KMS-11 (cell line): Measurements from ENCODE around the gene DDAH2.
A peak's percentile ranks its signal among the peaks of the same experiment; 100 is the strongest.

Source experiments
- H2AFZ ChIP-seq: fragments of 200-600 bp; sonication (generic); 2 replicates; pipeline ENCODE4 v1.6.1; 2016; ENCODE audit warnings: antibody characterized with exemption, mixed run types, low read depth
- H3K27ac ChIP-seq: fragments of 200-600 bp; sonication (generic); 2 replicates; pipeline ENCODE4 v1.6.1; 2016; ENCODE audit warnings: mild to moderate bottlenecking, mixed run types
- H3K27me3 ChIP-seq: fragments of 200-600 bp; sonication (generic); 2 replicates; pipeline ENCODE4 v1.6.1; 2017; ENCODE audit warnings: mild to moderate bottlenecking, low read depth, mixed run types, moderate library complexity; ENCODE audit not compliant: insufficient read depth
- H3K36me3 ChIP-seq: fragments of 200-600 bp; sonication (generic); 2 replicates; pipeline ENCODE4 v1.6.1; 2017; ENCODE audit warnings: mild to moderate bottlenecking, mixed run types; ENCODE audit not compliant: insufficient read depth
- H3K4me1 ChIP-seq: fragments of 200-600 bp; sonication (generic); 2 replicates; pipeline ENCODE4 v1.6.1; 2016; ENCODE audit warnings: mild to moderate bottlenecking, low read depth, mixed run types; ENCODE audit not compliant: poor library complexity, severe bottlenecking
- H3K4me2 ChIP-seq: fragments of 200-600 bp; sonication (generic); 2 replicates; pipeline ENCODE4 v1.7.0; 2016; ENCODE audit warnings: mild to moderate bottlenecking, mixed run types
- H3K4me3 ChIP-seq: fragments of 200-600 bp; sonication (generic); IDR thresholded peaks from 2 replicates; pipeline ENCODE4 v1.6.1; 2017; ENCODE audit warnings: low read depth, low read length, mixed read lengths; ENCODE audit not compliant: insufficient read depth
- H3K79me2 ChIP-seq: fragments of 200-600 bp; sonication (generic); 2 replicates; pipeline ENCODE4 v1.6.1; 2016; ENCODE audit warnings: low read depth, mixed run types; ENCODE audit not compliant: insufficient read depth
- H3K9ac ChIP-seq: fragments of 200-600 bp; sonication (generic); 2 replicates; pipeline ENCODE4 v1.6.1; 2016; ENCODE audit warnings: mild to moderate bottlenecking, mixed run types
- H4K20me1 ChIP-seq: fragments of 200-600 bp; sonication (generic); 2 replicates; pipeline ENCODE4 v1.6.1; 2016; ENCODE audit warnings: mild to moderate bottlenecking, mixed run types; ENCODE audit not compliant: insufficient read depth
- TF ChIP-seq, protein P1 (sequence below): fragments of 200-600 bp; sonication (generic); conservative IDR thresholded peaks from 2 replicates; pipeline ENCODE4 v1.6.1; 2017; ENCODE audit warnings: low read depth, mild to moderate bottlenecking, antibody characterized with exemption, low read length, moderate library complexity, mixed read lengths

The DDAH2 gene

GRCh38 chr6:31715022-31715958 lies 13.8 kb downstream of the DDAH2 start, which contains the start of gene LY6G6D:
TSS of gene LY6G6D (plus strand) at chr6:31715348. CDS start at chr6:31715356, 8 bp downstream.
- H3K4me3 ChIP-seq: no peak within 1 kb of the TSS
- no peak within 1 kb of the TSS for H3K9ac ChIP-seq
- no peaks in the 10 kb centered on the region for H3K36me3 ChIP-seq
- H3K27me3 ChIP-seq: no peaks in the 10 kb centered on the region
- H3K79me2 ChIP-seq: no peaks in the 10 kb centered on the region
- H3K4me1 ChIP-seq: peaks cover 6% of the 10 kb centered on the region
- TF ChIP-seq, protein P1, sequence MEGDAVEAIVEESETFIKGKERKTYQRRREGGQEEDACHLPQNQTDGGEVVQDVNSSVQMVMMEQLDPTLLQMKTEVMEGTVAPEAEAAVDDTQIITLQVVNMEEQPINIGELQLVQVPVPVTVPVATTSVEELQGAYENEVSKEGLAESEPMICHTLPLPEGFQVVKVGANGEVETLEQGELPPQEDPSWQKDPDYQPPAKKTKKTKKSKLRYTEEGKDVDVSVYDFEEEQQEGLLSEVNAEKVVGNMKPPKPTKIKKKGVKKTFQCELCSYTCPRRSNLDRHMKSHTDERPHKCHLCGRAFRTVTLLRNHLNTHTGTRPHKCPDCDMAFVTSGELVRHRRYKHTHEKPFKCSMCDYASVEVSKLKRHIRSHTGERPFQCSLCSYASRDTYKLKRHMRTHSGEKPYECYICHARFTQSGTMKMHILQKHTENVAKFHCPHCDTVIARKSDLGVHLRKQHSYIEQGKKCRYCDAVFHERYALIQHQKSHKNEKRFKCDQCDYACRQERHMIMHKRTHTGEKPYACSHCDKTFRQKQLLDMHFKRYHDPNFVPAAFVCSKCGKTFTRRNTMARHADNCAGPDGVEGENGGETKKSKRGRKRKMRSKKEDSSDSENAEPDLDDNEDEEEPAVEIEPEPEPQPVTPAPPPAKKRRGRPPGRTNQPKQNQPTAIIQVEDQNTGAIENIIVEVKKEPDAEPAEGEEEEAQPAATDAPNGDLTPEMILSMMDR: no peak
- no peak within 1 kb of the TSS for H3K27ac ChIP-seq
- H4K20me1 ChIP-seq: no peaks in the 10 kb centered on the region
- no peak within 1 kb of the TSS for H3K4me2 ChIP-seq
- no peak within 1 kb of the TSS for H2AFZ ChIP-seq

- no peak overlapping the region for H3K27ac ChIP-seq
- TF ChIP-seq, protein P1: no peak
- H3K36me3 ChIP-seq: no peaks in the 10 kb centered on the region
- H3K4me1 ChIP-seq: peaks cover 7% of the 10 kb centered on the region
- H3K9ac ChIP-seq: no peak overlapping the region
- no peaks in the 10 kb centered on the region for H3K79me2 ChIP-seq
- H2AFZ ChIP-seq: no peak overlapping the region
- no peak overlapping the region for H3K4me3 ChIP-seq
- H4K20me1 ChIP-seq: no peaks in the 10 kb centered on the region
- H3K4me2 ChIP-seq: no peak overlapping the region
- H3K27me3 ChIP-seq: no peaks in the 10 kb centered on the region
Measured at GRCh38 chr6:31713991-31714684, 15.0 kb downstream of the DDAH2 start.

GRCh38 chr6:31713465-31713864 lies 15.6 kb downstream of the DDAH2 start:
- Histone ChIP-seq H3K36me3 (no peaks in the 10 kb centered on the region), H3K79me2 (no peaks in the 10 kb centered on the region), H3K27me3 (no peaks in the 10 kb centered on the region), H3K9ac (no peak overlapping the region), H3K4me1 (peaks cover 7% of the 10 kb centered on the region), H3K4me2 (no peak overlapping the region), H3K27ac (no peak overlapping the region), H4K20me1 (no peaks in the 10 kb centered on the region), H2AFZ (no peak overlapping the region), H3K4me3 (no peak overlapping the region)
- TF ChIP-seq, protein P1: no peak

- Histone ChIP-seq H4K20me1 (no peaks in the 10 kb centered on the region), H3K4me3 (no peak overlapping the region), H3K27me3 (no peaks in the 10 kb centered on the region), H3K9ac (no peak overlapping the region), H3K4me2 (no peak overlapping the region), H2AFZ (no peak overlapping the region), H3K36me3 (no peaks in the 10 kb centered on the region), H3K79me2 (no peaks in the 10 kb centered on the region), H3K4me1 (peaks cover 7% of the 10 kb centered on the region), H3K27ac (no peak overlapping the region)
- TF ChIP-seq, protein P1: 0 out of 2 replicates have a peak, but pooled peaks have one; percentile 24
Measured at GRCh38 chr6:31712296-31712695, 16.8 kb downstream of the DDAH2 start.
